Measurements from ENCODE around the gene ACOXL. TPM values are rescaled to one million over a fixed set of nuclear protein-coding genes. Genes with fewer than 3 reads are reported as not detected.

Gene ACOXL
- polyA plus RNA-seq, 6 donors from 2014 or later, result not detected

DNA sequence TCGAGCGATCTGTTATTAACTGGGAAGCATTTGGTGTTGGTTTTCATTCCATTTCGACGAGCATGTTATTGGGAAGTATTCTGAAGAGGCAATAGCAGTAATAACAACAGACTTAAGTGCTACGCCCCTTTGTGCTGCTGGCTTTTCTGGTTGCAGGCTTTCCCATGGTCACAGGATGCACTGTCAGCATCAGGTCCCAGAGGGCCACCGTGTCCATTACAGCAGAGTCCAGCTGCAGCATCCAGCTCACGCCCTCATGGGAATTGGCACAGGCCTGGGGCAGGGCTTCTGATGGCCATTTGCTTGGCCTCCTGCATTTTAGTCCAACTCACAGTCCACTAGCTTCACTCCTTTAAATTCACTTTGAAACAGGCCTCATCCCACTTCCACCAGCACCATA is 432.7 kb downstream of the ACOXL start:
- Mint-ChIP-seq H3K27ac (peak overlapping the region in 1 of 6 donors; percentile 20), H3K4me1 (peaks cover 16 to 33% (median 29%) of the 10 kb centered on the region in 3 donors), H3K4me3 (peak overlapping the region in 1 of 8 donors; percentile 6), H3K9me3 (no peaks in the 10 kb centered on the region), H3K36me3 (peaks cover 14 to 25% of the 10 kb centered on the region in 2 donors), H3K27me3 (no peaks in the 10 kb centered on the region)
- ATAC-seq (ENCODE audit: low read depth in 2 of 2) (no peak), DNase-seq (no peak)

DNA sequence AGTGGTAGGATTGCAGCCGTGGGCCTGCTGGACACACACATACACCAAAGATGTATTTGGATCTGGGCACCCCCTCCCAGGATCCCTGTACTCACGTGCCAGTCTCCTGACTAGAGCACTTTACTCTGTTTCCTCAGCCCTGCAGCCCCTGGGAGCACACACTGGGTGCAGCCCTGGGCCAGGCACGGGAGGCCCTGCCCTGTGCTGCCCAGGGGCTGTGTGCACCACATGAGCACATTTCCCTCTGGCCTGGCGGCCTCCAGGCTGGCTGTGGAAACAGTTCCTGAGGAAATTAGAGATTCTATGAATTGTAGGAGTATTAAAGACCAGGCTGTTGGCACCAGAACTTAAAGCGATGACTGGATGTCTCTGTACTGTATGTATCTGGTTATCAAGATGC is 433.7 kb downstream of the ACOXL start:
- Mint-ChIP-seq H3K9me3 (no peaks in the 10 kb centered on the region), H3K27ac (no peak overlapping the region), H3K27me3 (no peaks in the 10 kb centered on the region), H3K36me3 (peaks cover 10 to 25% of the 10 kb centered on the region in 2 donors), H3K4me1 (peaks cover 9 to 25% (median 23%) of the 10 kb centered on the region in 3 donors), H3K4me3 (no peak overlapping the region)
- DNase-seq (no peak), ATAC-seq (ENCODE audit: low read depth in 2 of 2) (no peak)

DNA sequence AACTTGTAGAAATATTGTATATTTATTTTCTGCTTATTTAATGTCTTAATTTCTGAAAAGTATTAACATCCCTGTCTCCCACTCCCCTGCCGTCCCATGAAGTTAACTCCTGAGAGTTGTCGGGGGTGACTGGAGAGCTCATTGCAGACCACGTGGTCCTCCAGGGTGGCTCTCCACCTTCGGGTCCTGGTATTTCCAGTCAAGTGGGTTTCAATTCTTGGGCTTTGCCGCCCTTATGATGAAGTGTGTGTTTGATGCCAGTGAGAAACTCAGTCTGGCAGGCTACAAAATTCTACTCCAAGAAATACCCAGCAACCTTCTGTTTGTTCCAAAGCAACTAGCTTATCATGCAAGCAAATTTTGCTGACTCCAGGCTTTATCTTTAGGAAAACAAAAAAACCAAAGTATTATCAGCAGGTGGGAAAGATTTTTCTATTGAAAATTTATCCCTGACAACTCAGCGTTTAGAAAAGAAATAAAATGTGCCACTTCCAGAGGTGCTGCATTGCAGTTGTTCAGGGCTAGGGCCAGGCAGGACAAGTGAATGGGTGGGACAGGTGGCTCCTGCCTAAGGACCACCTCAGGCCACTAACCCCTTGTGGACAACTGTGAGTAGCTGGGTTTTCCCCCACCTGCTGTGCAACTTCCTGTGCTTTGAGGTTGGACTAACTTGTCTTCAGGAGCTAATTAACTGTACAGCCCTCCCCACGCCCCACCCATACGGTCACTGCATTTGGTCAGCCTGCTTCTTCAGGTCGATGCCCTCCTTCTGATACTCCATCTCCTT is 434.9 kb downstream of the ACOXL start:
- no peak for DNase-seq
- Mint-ChIP-seq H3K4me3 (no peak overlapping the region), H3K27me3 (no peaks in the 10 kb centered on the region), H3K4me1 (peaks cover 8 to 19% (median 15%) of the 10 kb centered on the region in 3 donors), H3K36me3 (peaks cover 10 to 20% of the 10 kb centered on the region in 2 donors), H3K27ac (peak overlapping the region in 1 of 6 donors; percentile 49), H3K9me3 (no peaks in the 10 kb centered on the region)
- no peak for ATAC-seq (ENCODE audit: low read depth in 2 of 2)

DNA sequence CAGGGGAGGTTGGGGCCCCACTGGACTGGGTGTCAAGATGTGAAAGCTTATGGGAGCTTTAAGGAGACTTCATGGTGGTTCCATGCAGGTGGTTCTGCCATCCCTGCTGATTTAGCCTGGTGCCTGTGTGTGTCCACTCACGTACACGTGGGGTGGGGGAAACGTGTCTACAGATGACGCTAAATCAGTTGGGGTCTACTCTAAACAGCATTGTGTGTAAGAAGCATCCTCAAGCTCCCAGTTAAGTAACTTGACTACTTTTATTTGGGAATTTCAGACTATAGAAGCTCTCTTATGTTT is 435.4 kb downstream of the ACOXL start:
- ATAC-seq (ENCODE audit: low read depth in 2 of 2), result no peak
- Mint-ChIP-seq H3K27me3 (no peaks in the 10 kb centered on the region), H3K27ac (peak overlapping the region in 1 of 6 donors; percentile 31), H3K4me1 (peaks cover 6 to 14% (median 11%) of the 10 kb centered on the region in 3 donors), H3K4me3 (no peak overlapping the region), H3K36me3 (peaks cover 10 to 15% of the 10 kb centered on the region in 2 donors), H3K9me3 (no peaks in the 10 kb centered on the region)
- no peak for DNase-seq

Other genes starting within 250 kb of the ACOXL start
- 1 to 10 TPM; 1.6 to 8.9 (median 5.4) TPM for gene RGPD6, start 155.4 kb upstream of the ACOXL start, polyA plus RNA-seq (ENCODE audit: low read depth in 6 of 6)
- gene BUB1, start 54.5 kb upstream of the ACOXL start, polyA plus RNA-seq (ENCODE audit: low read depth in 6 of 6), result 1 to 10 TPM in 2 of 6 donors, under 1 TPM in 3, not detected in 1; 0.63 to 1.8 (median 0.97) TPM